ENCODE data around the gene RNH1. TPM values are rescaled to one million over a fixed set of nuclear protein-coding genes. Genes with fewer than 3 reads are reported as not detected.

Gene RNH1
- total RNA-seq, 2 donors from 2014 or later: 108 to 127 TPM

- ATAC-seq (no peak), DNase-seq (no peak)
- peaks cover 8% of the 10 kb centered on the region for H3K36me3 Mint-ChIP-seq (ENCODE audit: low read depth)
- H3K27ac Mint-ChIP-seq: peak overlapping the region; percentile 51
- H3K27me3 Mint-ChIP-seq: no peaks in the 10 kb centered on the region
- H3K9me3 ChIP-seq (ENCODE audit: control insufficient read depth, low read length, poor library complexity, severe bottlenecking): no peaks in the 10 kb centered on the region
- H3K4me3 Mint-ChIP-seq: no peak overlapping the region
- H3K4me1 Mint-ChIP-seq: peaks cover 5% of the 10 kb centered on the region
These were observed 14.4 kb downstream of the RNH1 start for GRCh38 chr11:492427-493226.

- Mint-ChIP-seq H3K27me3 (no peaks in the 10 kb centered on the region), H3K4me3 (no peak overlapping the region), H3K36me3 (ENCODE audit: low read depth) (peaks cover 2% of the 10 kb centered on the region), H3K4me1 (peaks cover 3% of the 10 kb centered on the region), H3K27ac (no peak overlapping the region)
- DNase-seq (no peak), ATAC-seq (no peak)
- no peaks in the 10 kb centered on the region for H3K9me3 ChIP-seq (ENCODE audit: control insufficient read depth, low read length, poor library complexity, severe bottlenecking)
These were observed 15.7 kb downstream of the RNH1 start for GRCh38 chr11:491358-491757.

GRCh38 chr11:490930-491260, 16.1 kb downstream of the RNH1 start:
- Mint-ChIP-seq H3K4me1 (peaks cover 2% of the 10 kb centered on the region), H3K36me3 (ENCODE audit: low read depth) (peaks cover 2% of the 10 kb centered on the region), H3K4me3 (no peak overlapping the region), H3K27ac (no peak overlapping the region), H3K27me3 (no peaks in the 10 kb centered on the region)
- ATAC-seq (no peak), DNase-seq (no peak)
- H3K9me3 ChIP-seq (ENCODE audit: control insufficient read depth, low read length, poor library complexity, severe bottlenecking): no peaks in the 10 kb centered on the region

GRCh38 chr11:490186-490929, 16.7 kb downstream of the RNH1 start:
- no peaks in the 10 kb centered on the region for H3K4me1 Mint-ChIP-seq
- no peak overlapping the region for H3K27ac Mint-ChIP-seq
- no peaks in the 10 kb centered on the region for H3K36me3 Mint-ChIP-seq (ENCODE audit: low read depth)
- no peak overlapping the region for H3K4me3 Mint-ChIP-seq
- H3K27me3 Mint-ChIP-seq: no peaks in the 10 kb centered on the region
- no peaks in the 10 kb centered on the region for H3K9me3 ChIP-seq (ENCODE audit: control insufficient read depth, low read length, poor library complexity, severe bottlenecking)
- no peak for ATAC-seq
- no peak for DNase-seq

GRCh38 chr11:489610-490185, 17.3 kb downstream of the RNH1 start:
- H3K27me3 Mint-ChIP-seq: no peaks in the 10 kb centered on the region
- DNase-seq (no peak), ATAC-seq (no peak)
- no peaks in the 10 kb centered on the region for H3K36me3 Mint-ChIP-seq (ENCODE audit: low read depth)
- H3K27ac Mint-ChIP-seq: no peak overlapping the region
- H3K9me3 ChIP-seq (ENCODE audit: control insufficient read depth, low read length, poor library complexity, severe bottlenecking): no peaks in the 10 kb centered on the region
- no peaks in the 10 kb centered on the region for H3K4me1 Mint-ChIP-seq
- no peak overlapping the region for H3K4me3 Mint-ChIP-seq

GRCh38 chr11:488992-489391, 18.1 kb downstream of the RNH1 start:
- ATAC-seq: no peak
- peak overlapping the region; percentile 37 for H3K27ac Mint-ChIP-seq

GRCh38 chr11:488579-488978, 18.5 kb downstream of the RNH1 start:
- Mint-ChIP-seq H3K4me3 (no peak overlapping the region), H3K27me3 (no peaks in the 10 kb centered on the region), H3K36me3 (ENCODE audit: low read depth) (no peaks in the 10 kb centered on the region), H3K4me1 (no peaks in the 10 kb centered on the region), H3K27ac (peak overlapping the region; percentile 37)
- no peak for ATAC-seq
- no peak for DNase-seq
- H3K9me3 ChIP-seq (ENCODE audit: control insufficient read depth, low read length, poor library complexity, severe bottlenecking): no peaks in the 10 kb centered on the region

More at GRCh38 chr11:488992-489391, 18.1 kb downstream of the RNH1 start:
- no peak for DNase-seq
- Mint-ChIP-seq H3K4me3 (no peak overlapping the region), H3K27me3 (no peaks in the 10 kb centered on the region), H3K36me3 (ENCODE audit: low read depth) (no peaks in the 10 kb centered on the region), H3K4me1 (no peaks in the 10 kb centered on the region)
- no peaks in the 10 kb centered on the region for H3K9me3 ChIP-seq (ENCODE audit: control insufficient read depth, low read length, poor library complexity, severe bottlenecking)

GRCh38 chr11:488062-488461, 19.0 kb downstream of the RNH1 start:
- DNase-seq (no peak), ATAC-seq (no peak)
- no peaks in the 10 kb centered on the region for H3K36me3 Mint-ChIP-seq (ENCODE audit: low read depth)
- no peaks in the 10 kb centered on the region for H3K27me3 Mint-ChIP-seq
- H3K27ac Mint-ChIP-seq: no peak overlapping the region
- no peaks in the 10 kb centered on the region for H3K9me3 ChIP-seq (ENCODE audit: control insufficient read depth, low read length, poor library complexity, severe bottlenecking)
- no peak overlapping the region for H3K4me3 Mint-ChIP-seq
- H3K4me1 Mint-ChIP-seq: no peaks in the 10 kb centered on the region

GRCh38 chr11:487571-488021, 19.4 kb downstream of the RNH1 start:
- Mint-ChIP-seq H3K4me3 (no peak overlapping the region), H3K27ac (no peak overlapping the region), H3K4me1 (no peaks in the 10 kb centered on the region), H3K27me3 (no peaks in the 10 kb centered on the region), H3K36me3 (ENCODE audit: low read depth) (no peaks in the 10 kb centered on the region)
- no peak for ATAC-seq
- H3K9me3 ChIP-seq (ENCODE audit: control insufficient read depth, low read length, poor library complexity, severe bottlenecking): no peaks in the 10 kb centered on the region
- no peak for DNase-seq

- Mint-ChIP-seq H3K27me3 (no peaks in the 10 kb centered on the region), H3K4me3 (no peak overlapping the region), H3K27ac (no peak overlapping the region), H3K36me3 (ENCODE audit: low read depth) (no peaks in the 10 kb centered on the region), H3K4me1 (no peaks in the 10 kb centered on the region)
- ATAC-seq: no peak
- DNase-seq: no peak
- no peaks in the 10 kb centered on the region for H3K9me3 ChIP-seq (ENCODE audit: control insufficient read depth, low read length, poor library complexity, severe bottlenecking)
These were observed 20.9 kb downstream of the RNH1 start for GRCh38 chr11:486189-486588.

- no peak for DNase-seq
- no peak for ATAC-seq
- no peaks in the 10 kb centered on the region for H3K9me3 ChIP-seq (ENCODE audit: control insufficient read depth, low read length, poor library complexity, severe bottlenecking)
- no peak overlapping the region for H3K4me3 Mint-ChIP-seq
- H3K27ac Mint-ChIP-seq: no peak overlapping the region
- no peaks in the 10 kb centered on the region for H3K36me3 Mint-ChIP-seq (ENCODE audit: low read depth)
- no peaks in the 10 kb centered on the region for H3K27me3 Mint-ChIP-seq
- no peaks in the 10 kb centered on the region for H3K4me1 Mint-ChIP-seq
These were observed 22.4 kb downstream of the RNH1 start for GRCh38 chr11:484616-485015.

GRCh38 chr11:479311-479710, 27.7 kb downstream of the RNH1 start:
- no peaks in the 10 kb centered on the region for H3K27me3 Mint-ChIP-seq
- H3K9me3 ChIP-seq (ENCODE audit: control insufficient read depth, low read length, poor library complexity, severe bottlenecking): no peaks in the 10 kb centered on the region
- no peak overlapping the region for H3K4me3 Mint-ChIP-seq
- no peak for DNase-seq
- H3K36me3 Mint-ChIP-seq (ENCODE audit: low read depth): no peaks in the 10 kb centered on the region
- no peaks in the 10 kb centered on the region for H3K4me1 Mint-ChIP-seq
- peak overlapping the region; percentile 49 for H3K27ac Mint-ChIP-seq
- no peak for ATAC-seq

GRCh38 chr11:477052-477715, 29.9 kb downstream of the RNH1 start:
- Mint-ChIP-seq H3K27me3 (no peaks in the 10 kb centered on the region), H3K36me3 (ENCODE audit: low read depth) (no peaks in the 10 kb centered on the region), H3K4me1 (peaks cover 3% of the 10 kb centered on the region), H3K4me3 (no peak overlapping the region), H3K27ac (no peak overlapping the region)
- no peaks in the 10 kb centered on the region for H3K9me3 ChIP-seq (ENCODE audit: control insufficient read depth, low read length, poor library complexity, severe bottlenecking)
- no peak for DNase-seq
- no peak for ATAC-seq

Data from T-helper 17 cell (primary cell).